ENCODE results near the gene ZNF813.

The ZNF813 gene

GRCh38 chr19:53538378-53539109 is 71.0 kb downstream of the ZNF813 start:
- DNase-seq (ENCODE audit: extremely low read depth, insufficient read length), result no peak
- no peaks in the 10 kb centered on the region for H3K27me3 ChIP-seq (replicated peaks; ENCODE audit: control insufficient read depth, insufficient read depth, low read length)
- peak overlapping the region; percentile 81 for H3K4me3 ChIP-seq (replicated peaks; ENCODE audit: low read depth, low read length)
- no peaks in the 10 kb centered on the region; the same call in 1 of the 2 replicates for H3K36me3 ChIP-seq (ENCODE audit: control insufficient read depth, insufficient read depth, low read length)
- no peak for TF ChIP-seq CTCF (IDR thresholded peaks at IDR 0.05; ENCODE audit: insufficient read depth, low read length, poor library complexity, severe bottlenecking)

- no peak for DNase-seq (ENCODE audit: extremely low read depth, insufficient read length)
- H3K4me3 ChIP-seq (replicated peaks; ENCODE audit: low read depth, low read length), result no peak overlapping the region
- TF ChIP-seq CTCF (IDR thresholded peaks at IDR 0.05; ENCODE audit: insufficient read depth, low read length, poor library complexity, severe bottlenecking), result no peak
- H3K27me3 ChIP-seq (replicated peaks; ENCODE audit: control insufficient read depth, insufficient read depth, low read length), result no peaks in the 10 kb centered on the region
- no peaks in the 10 kb centered on the region; the same call in 1 of the 2 replicates for H3K36me3 ChIP-seq (ENCODE audit: control insufficient read depth, insufficient read depth, low read length)
Observed at GRCh38 chr19:53540091-53540490, 72.6 kb downstream of the ZNF813 start.

GRCh38 chr19:53541971-53542370 is 74.4 kb downstream of the ZNF813 start:
- H3K27me3 ChIP-seq (replicated peaks; ENCODE audit: control insufficient read depth, insufficient read depth, low read length), result no peaks in the 10 kb centered on the region
- no peaks in the 10 kb centered on the region; the same call in 1 of the 2 replicates for H3K36me3 ChIP-seq (ENCODE audit: control insufficient read depth, insufficient read depth, low read length)
- DNase-seq (ENCODE audit: extremely low read depth, insufficient read length), result no peak
- no peak for TF ChIP-seq CTCF (IDR thresholded peaks at IDR 0.05; ENCODE audit: insufficient read depth, low read length, poor library complexity, severe bottlenecking)
- H3K4me3 ChIP-seq (replicated peaks; ENCODE audit: low read depth, low read length), result no peak overlapping the region

- no peak overlapping the region for H3K4me3 ChIP-seq (replicated peaks; ENCODE audit: low read depth, low read length)
Observed at GRCh38 chr19:53545271-53546065, 77.9 kb downstream of the ZNF813 start.

More at GRCh38 chr19:53545271-53546065, 77.9 kb downstream of the ZNF813 start:
- DNase-seq (ENCODE audit: extremely low read depth, insufficient read length), result no peak
- TF ChIP-seq CTCF (IDR thresholded peaks at IDR 0.05; ENCODE audit: insufficient read depth, low read length, poor library complexity, severe bottlenecking), result no peak
- no peaks in the 10 kb centered on the region; the same call in 1 of the 2 replicates for H3K36me3 ChIP-seq (ENCODE audit: control insufficient read depth, insufficient read depth, low read length)
- H3K27me3 ChIP-seq (replicated peaks; ENCODE audit: control insufficient read depth, insufficient read depth, low read length), result no peaks in the 10 kb centered on the region

Data from GM06990 (cell line).